C4-2B (cell line): ENCODE results near the gene PARVG.

Experiments
- H3K27ac ChIP-seq: fragments of 450-650 bp; 2 replicates; pipeline ENCODE4 v1.5.1; 2017
- CTCF ChIP-seq: fragments of 450-650 bp; conservative IDR thresholded peaks from 2 replicates; pipeline ENCODE4 v1.5.1; 2017; ENCODE audit warnings: mild to moderate bottlenecking
- ZFX ChIP-seq: fragments of 450-650 bp; IDR thresholded peaks from 2 replicates; pipeline ENCODE4 v1.6.1; 2017

The PARVG gene

GRCh38 chr22:44214764-44215163 lies 34.0 kb downstream of the PARVG start:
- no peak overlapping the region for H3K27ac ChIP-seq
- TF ChIP-seq ZFX (no peak), CTCF (no peak)

GRCh38 chr22:44215287-44215686 lies 34.6 kb downstream of the PARVG start:
- no peak overlapping the region for H3K27ac ChIP-seq
- TF ChIP-seq CTCF: no peak
- no peak for TF ChIP-seq ZFX

GRCh38 chr22:44217346-44217745 lies 36.6 kb downstream of the PARVG start:
- no peak for TF ChIP-seq CTCF
- TF ChIP-seq ZFX: no peak
- H3K27ac ChIP-seq: no peak overlapping the region

GRCh38 chr22:44218071-44218470 lies 37.3 kb downstream of the PARVG start:
- TF ChIP-seq CTCF (no peak), ZFX (no peak)

GRCh38 chr22:44219101-44219870 lies 38.6 kb downstream of the PARVG start:
- TF ChIP-seq ZFX (no peak), CTCF (no peak)
- H3K27ac ChIP-seq: no peak overlapping the region

More at GRCh38 chr22:44218071-44218470, 37.3 kb downstream of the PARVG start:
- no peak overlapping the region for H3K27ac ChIP-seq

GRCh38 chr22:44220727-44221680 lies 40.3 kb downstream of the PARVG start:
- no peak for TF ChIP-seq ZFX
- TF ChIP-seq CTCF: no peak

More at GRCh38 chr22:44220727-44221680, 40.3 kb downstream of the PARVG start:
- no peak overlapping the region for H3K27ac ChIP-seq
